Vagina (tissue), 2 donors: Measurements from ENCODE around the gene MYO9A.

Source experiments
- CTCF ChIP-seq, 3 experiments: fragments of 450-650 bp in 2 of 3; fragments of 200-600 bp in 1 of 3; sonication (generic) in 1 of 3; IDR thresholded peaks; one replicate each; pipeline ENCODE4 v1.5.1; 2017 to 2019; ENCODE audit warnings: antibody characterized with exemption in 3 of 3, mild to moderate bottlenecking in 2 of 3, moderate library complexity in 2 of 3
- POLR2A ChIP-seq, 2 donors: fragments of 450-650 bp; IDR thresholded peaks; one replicate each; pipeline ENCODE4 v1.6.1; 2017; ENCODE audit warnings: antibody characterized with exemption in 2 of 2, mild to moderate bottlenecking in 2 of 2, moderate library complexity in 2 of 2
- POLR2AphosphoS5 ChIP-seq, 2 donors: sonication (generic); formaldehyde crosslinking; IDR thresholded peaks; one replicate each; pipeline ENCODE4 v1.9.0; 2017; ENCODE audit warnings: antibody characterized with exemption in 2 of 2, mild to moderate bottlenecking in 2 of 2, low read depth in 1 of 2; ENCODE audit not compliant: insufficient read depth in 1 of 2

DNA sequence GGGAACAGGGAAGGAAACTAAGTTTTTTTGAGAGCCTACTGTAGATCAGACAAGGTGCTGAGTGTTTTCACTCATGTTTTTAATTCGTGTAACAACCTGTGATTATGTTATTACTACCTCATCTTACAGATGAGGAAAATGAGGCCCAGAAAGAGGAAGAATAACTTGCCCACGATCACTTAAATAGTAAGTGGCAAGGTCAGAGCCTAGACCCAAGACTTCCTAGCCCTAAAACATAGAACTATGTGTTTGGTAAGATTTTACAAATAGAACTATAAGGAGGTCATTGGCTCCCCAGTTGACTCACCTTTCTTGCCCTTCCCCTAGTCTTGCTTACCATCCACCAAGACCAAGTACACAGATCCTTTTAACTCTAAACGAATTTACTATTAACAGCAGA lies 14.0 kb upstream of the MYO9A start:
- TF ChIP-seq POLR2AphosphoS5 (IDR thresholded peaks at IDR 0.05; ENCODE audit: insufficient read depth in 1 of 2, low read depth in 1 of 2) (no peak), CTCF (IDR thresholded peaks at IDR 0.05) (no peak), POLR2A (IDR thresholded peaks at IDR 0.05) (no peak)
